ENCODE measurements around the gene THRB.

DNA sequence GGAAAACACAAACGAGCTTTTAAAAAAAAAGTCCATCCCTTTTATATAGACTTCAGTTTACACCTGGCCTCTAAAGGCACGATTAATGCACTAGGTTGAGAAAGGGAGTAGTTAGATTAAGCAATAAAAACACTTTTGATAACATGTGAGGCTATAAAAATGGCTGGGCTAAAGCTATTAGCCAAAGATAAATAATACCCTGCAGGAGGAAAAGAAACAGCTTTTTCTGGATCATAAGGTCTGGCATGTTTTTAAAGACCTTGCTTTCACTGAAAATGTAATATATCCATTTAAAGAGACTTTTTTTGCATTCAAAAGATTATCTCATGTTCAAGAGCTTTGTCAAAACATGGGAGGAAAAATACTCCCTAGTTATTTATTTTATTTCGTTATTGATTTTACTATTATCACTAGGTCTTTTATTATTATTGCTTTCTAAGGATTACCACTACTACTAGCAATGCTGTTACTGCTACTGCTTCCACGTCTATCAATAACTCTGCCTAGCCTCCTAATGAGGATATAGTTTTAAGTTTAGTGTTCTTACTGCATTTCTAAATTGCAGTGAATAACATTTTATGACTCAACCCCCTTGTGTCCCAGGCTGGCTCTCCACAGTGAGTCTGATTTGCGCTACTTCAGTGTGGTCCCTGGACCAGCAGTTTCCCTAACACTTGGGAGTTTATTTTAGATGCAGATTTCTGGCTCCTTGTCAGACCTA is 93.4 kb downstream of the THRB start:
- TF ChIP-seq, protein P1, sequence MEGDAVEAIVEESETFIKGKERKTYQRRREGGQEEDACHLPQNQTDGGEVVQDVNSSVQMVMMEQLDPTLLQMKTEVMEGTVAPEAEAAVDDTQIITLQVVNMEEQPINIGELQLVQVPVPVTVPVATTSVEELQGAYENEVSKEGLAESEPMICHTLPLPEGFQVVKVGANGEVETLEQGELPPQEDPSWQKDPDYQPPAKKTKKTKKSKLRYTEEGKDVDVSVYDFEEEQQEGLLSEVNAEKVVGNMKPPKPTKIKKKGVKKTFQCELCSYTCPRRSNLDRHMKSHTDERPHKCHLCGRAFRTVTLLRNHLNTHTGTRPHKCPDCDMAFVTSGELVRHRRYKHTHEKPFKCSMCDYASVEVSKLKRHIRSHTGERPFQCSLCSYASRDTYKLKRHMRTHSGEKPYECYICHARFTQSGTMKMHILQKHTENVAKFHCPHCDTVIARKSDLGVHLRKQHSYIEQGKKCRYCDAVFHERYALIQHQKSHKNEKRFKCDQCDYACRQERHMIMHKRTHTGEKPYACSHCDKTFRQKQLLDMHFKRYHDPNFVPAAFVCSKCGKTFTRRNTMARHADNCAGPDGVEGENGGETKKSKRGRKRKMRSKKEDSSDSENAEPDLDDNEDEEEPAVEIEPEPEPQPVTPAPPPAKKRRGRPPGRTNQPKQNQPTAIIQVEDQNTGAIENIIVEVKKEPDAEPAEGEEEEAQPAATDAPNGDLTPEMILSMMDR (IDR thresholded peaks at IDR 0.05), result no peak
- no peak for TF ChIP-seq BHLHE40 (IDR thresholded peaks at IDR 0.05; ENCODE audit: low read depth, low read length)
- TF ChIP-seq, protein P2, sequence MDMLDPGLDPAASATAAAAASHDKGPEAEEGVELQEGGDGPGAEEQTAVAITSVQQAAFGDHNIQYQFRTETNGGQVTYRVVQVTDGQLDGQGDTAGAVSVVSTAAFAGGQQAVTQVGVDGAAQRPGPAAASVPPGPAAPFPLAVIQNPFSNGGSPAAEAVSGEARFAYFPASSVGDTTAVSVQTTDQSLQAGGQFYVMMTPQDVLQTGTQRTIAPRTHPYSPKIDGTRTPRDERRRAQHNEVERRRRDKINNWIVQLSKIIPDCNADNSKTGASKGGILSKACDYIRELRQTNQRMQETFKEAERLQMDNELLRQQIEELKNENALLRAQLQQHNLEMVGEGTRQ (IDR thresholded peaks at IDR 0.05), result no peak
- TF ChIP-seq ZSCAN20 (CRISPR knock-in tag; IDR thresholded peaks at IDR 0.05), result no peak
- TF ChIP-seq MAZ (IDR thresholded peaks at IDR 0.05; ENCODE audit: borderline replicate concordance, low read depth, low read length), result no peak
- TF ChIP-seq JUN (IDR thresholded peaks at IDR 0.05), result no peak
- no peak for TF ChIP-seq NFE2L2 (conservative IDR thresholded peaks at IDR 0.05; ENCODE audit: low read length)
- no peak for TF ChIP-seq CHD2 (IDR thresholded peaks at IDR 0.05; ENCODE audit: low read length, partially characterized antibody)
- no peak for TF ChIP-seq ESRRA (IDR thresholded peaks at IDR 0.05; ENCODE audit: borderline replicate concordance, low read length)
- TF ChIP-seq KDM1A (IDR thresholded peaks at IDR 0.05; ENCODE audit: low read depth), result no peak
- no peak for TF ChIP-seq EHMT2 (IDR thresholded peaks at IDR 0.05; ENCODE audit: low read depth)
- TF ChIP-seq CBX2 (IDR thresholded peaks at IDR 0.05; ENCODE audit: borderline replicate concordance, low read depth), result no peak
- no peak for TF ChIP-seq POLR2A (IDR thresholded peaks at IDR 0.05; ENCODE audit: low read length)
